Activated effector memory CD4-positive, alpha-beta T cell treated with Interleukin-2 at 50 U/mL for 16 hours (primary cell): ENCODE measurements around the gene ARID2.
A peak's percentile ranks its signal among the peaks of the same experiment; 100 is the strongest.

Experiments
- DNase-seq: peaks from one replicate; pipeline ENCODE4 v3.0.0-alpha.2; 2020

The ARID2 gene

DNA sequence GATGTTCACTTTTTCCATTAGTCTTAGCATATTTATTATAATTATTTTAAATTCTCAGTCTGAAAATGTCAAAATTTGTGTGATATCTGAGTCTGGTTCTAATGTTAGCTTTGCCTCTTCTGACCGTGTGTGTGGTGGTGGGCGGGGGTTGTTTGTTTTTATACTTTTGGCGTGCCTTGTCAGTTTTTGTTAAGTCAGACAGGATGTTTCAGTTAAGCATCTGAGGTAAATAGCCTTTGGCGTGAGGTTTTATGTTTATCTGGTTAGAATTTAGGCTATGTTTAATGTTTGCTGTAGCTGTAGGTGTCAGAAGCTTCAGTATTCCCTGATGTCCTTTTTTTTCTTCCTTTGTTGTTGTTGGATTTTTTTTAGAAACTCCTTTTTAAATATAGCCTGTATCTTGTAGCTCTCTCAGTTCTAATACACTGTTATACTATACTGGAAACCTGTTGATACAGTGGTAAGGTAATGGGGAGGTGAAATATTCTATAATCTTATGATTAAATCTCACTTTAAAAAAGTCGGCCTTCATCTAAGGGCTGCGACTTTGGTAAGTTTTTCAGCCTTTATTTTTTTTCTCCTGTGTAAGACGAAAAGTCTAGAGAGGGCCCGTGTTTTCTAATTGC lies 149.2 kb downstream of the ARID2 start:
- DNase-seq: peak; percentile 26

DNA sequence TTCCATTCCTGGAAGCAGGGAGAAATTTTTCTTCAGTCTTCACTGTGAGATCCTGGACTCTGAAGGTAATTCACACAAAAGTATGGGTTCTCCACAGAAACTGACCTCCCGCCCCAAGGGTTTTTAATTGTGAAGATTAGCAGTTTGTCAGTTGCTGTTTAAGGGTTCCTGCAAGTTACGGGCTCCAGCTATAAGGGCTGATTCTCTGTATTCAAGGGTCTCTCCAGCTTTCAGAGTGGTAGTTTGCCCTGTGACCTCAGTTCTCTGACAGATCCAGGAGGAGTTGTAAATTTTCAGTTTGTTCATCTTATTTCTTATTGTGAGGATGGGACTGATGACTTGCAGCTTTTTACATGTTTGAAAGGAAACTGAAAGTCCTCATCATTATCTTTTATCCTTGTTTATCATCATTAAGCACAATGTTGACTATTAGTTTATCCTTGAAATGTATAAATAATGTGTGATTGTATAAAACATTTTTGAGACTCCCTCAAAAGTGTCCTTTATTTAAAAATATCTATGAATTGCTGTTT lies 149.9 kb downstream of the ARID2 start:
- DNase-seq: no peak

- DNase-seq: no peak
Observed at GRCh38 chr12:45880533-45880932, 151.0 kb downstream of the ARID2 start.

GRCh38 chr12:45883187-45883586 lies 153.7 kb downstream of the ARID2 start:
- no peak for DNase-seq

GRCh38 chr12:45886685-45887084 lies 157.2 kb downstream of the ARID2 start:
- no peak for DNase-seq

DNA sequence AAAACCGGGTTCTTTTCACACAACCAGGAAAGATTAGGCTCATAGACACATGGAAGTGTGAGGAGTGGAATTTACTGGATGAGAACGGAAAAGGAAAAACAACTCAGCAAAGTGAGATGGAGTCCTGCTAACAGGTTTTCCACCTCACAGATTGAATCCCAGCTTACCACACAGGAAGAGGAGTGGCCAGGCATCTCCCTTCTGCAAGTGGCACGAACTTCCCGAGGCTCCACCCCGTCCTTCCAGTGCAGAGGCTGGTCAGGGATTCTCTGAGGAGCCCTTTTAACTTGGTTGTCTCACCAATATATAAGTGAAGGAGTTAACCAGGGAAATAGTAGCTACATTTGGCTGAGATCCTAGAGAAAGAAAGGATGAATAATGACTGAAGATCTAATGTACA lies 158.0 kb downstream of the ARID2 start:
- no peak for DNase-seq

DNA sequence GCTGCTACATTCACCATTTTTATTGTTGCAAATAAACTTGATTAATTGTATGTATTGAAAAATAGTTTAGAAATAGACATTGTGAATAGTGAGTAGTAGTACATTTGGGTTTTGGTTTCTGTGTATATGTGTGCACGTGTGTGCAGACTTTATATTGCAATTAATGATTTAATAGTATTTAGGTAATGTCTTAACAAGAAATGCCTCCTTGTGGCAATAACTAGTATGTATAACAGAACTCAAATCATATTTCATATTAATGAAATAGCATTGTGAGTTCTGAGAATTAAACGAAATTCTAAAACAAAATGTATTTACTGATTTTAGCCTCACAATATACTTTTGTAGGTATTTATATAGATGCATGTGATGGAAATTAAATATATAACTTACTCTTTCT lies 160.8 kb downstream of the ARID2 start:
- DNase-seq: no peak

- DNase-seq: no peak
Observed at GRCh38 chr12:45893240-45893639, 163.7 kb downstream of the ARID2 start.

GRCh38 chr12:45895961-45896360 lies 166.5 kb downstream of the ARID2 start:
- DNase-seq: no peak

- no peak for DNase-seq
Observed at GRCh38 chr12:45898094-45898493, 168.6 kb downstream of the ARID2 start.

DNA sequence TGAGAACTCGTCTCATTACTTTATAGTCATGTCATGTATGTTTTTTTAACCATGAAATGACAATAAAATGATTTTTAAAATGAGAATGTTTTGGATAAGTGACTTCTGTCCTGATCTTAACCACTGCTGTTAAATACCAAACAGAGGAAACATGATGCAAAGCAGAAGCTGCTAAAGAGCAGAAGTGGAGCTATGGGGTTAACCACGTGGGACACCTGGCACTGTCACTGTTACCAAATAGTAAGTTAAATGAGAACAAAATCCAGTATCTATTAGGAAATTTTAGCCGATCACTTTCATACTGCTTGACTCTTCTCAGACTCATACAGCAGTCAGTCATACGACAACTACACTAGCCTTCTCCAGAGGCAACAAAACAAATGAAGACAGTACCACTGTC lies 178.4 kb downstream of the ARID2 start:
- no peak for DNase-seq

DNA sequence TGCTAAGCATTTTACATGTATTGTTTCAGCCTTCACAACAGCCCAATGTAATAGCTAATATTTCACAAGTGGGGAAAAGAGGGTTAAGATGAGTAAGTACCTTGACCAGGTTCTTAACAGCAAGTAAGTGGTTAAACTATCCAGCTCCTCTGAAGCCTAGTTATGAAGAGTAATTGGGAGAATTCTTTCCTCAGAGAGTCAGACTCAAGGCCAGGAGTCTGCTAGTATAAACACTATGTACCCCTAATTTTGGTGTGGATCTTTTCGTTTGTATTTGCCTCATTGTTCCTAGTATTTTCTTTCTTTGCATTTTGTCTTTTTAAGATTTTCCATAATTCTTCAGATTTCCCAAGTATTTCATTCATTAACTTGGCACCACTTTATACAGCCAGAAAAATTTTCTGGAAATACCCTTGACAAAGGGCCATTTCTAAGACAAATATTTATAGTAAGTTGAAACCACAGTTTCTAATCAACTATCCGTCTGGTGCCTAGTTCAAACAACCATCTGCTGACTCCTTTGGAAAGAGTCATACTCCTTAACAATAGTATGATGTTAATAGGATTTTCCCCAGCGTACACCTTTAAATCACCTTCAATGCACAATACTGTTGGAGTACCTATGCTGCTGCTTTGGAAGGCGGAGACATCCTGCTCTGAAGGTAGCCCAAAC lies 179.7 kb downstream of the ARID2 start:
- DNase-seq: no peak

DNA sequence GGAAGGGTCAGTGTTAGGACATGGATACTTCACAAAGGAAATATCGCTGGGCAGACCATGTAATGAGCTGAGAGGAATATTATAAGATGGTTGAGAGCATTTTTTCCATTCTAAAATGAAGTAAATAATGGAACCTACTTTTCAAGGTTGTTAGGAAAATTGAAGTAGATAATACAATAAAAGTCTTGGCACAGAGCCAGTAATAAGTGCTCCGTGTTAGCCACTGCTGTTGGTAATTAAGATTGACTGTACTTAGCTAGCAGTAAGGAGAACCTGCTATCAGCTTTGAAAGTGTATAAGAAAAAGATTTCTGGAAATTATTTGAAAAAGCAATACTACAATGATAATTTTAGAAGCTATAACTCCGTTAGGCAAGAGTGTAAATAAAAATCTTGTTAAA lies 183.3 kb downstream of the ARID2 start:
- no peak for DNase-seq

DNA sequence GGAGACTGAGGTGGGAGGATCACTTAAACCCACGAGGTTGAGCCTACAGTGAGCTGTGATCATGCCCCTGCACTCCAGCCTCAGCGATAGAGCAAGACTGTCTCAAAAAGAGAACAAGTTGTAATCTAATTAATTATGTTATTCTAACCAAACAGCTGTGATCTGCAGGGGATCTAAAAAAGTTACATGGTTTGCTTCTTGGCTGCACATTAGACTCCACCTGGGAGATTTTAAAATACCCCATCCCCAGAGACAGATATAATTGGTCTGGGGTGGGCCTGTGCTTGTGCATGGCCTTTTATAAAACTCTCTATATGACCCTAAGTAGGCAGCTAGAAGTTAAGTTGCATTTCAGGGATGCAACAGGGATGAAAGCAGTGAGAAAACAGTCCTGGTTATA lies 184.1 kb downstream of the ARID2 start:
- no peak for DNase-seq

- no peak for DNase-seq
Observed at GRCh38 chr12:45914090-45914489, 184.6 kb downstream of the ARID2 start.

DNA sequence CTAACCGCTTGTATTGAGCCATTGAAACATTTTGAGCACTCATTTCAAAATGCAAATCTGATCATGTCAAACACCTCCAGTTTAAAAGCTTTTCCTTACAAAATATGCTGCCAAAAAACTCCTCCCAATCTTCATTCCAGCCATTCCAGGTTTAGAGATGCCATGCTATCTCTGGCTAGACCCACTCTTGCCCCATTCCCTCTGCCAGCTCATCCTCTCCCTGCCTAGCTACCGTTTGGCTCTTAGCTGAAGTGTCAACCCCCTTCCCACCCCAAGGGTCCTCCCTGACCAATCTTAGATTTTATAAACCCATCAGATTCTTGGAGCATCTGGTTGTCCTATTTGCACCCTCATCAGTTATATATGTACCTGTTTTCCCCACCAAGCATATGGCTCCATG lies 185.9 kb downstream of the ARID2 start:
- no peak for DNase-seq

DNA sequence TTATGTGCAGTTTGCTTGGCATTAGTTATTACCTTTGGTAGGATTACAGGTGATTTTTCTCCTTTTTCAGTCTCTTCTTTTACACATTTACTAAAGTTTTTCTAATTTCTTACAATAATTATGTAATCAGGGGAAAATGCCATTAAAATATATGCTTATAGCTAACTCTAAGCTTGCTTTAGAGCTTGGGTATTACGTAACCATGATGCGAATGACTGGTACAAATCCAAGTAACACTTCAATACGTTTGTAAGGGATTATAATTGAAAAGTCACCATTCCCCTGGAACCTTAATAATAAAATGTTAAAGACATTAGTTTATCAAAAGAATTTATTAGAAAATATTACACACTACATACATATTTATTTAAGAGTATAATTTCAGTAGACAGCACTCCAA lies 189.3 kb downstream of the ARID2 start:
- DNase-seq: no peak

DNA sequence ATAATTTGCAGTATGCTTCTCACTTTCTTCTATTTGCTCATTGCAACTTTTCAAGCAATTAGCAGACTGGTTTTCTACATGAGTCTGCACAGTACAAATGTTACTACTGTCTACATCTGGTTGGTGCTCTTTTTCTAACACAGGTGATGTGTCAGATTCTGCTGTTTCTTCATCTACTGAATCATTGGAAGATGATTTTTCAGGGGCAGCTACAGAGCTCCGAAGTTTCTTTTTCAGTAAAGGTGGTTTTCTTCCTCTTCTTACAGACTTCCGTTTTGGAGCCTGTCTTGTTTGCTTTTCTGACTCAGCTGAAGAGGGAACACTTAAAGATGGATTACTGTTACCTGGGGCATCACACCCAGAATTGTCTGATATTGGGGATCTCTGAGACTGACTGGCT lies 198.8 kb downstream of the ARID2 start:
- no peak for DNase-seq

GRCh38 chr12:45930369-45930768 lies 200.9 kb downstream of the ARID2 start:
- no peak for DNase-seq

GRCh38 chr12:45933504-45933903 lies 204.0 kb downstream of the ARID2 start:
- DNase-seq: no peak

DNA sequence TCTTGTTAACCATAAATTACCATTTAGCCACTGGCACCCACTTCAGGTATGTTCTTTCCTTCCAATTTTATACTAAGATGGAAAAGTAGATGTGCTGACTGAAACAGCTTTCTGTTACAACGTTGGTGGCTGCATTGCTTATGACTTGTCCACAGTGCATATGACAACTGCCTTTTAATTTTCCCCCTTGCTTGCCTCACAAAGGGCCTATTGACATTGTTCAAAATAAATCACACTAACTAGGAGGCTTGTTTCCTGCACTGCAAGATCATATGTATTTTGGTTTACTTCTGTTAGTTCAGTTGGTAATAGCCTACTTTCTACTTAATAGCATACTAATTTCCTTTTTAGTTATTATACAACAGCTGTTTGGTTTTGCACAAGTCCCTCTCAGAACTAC lies 205.4 kb downstream of the ARID2 start:
- no peak for DNase-seq

DNA sequence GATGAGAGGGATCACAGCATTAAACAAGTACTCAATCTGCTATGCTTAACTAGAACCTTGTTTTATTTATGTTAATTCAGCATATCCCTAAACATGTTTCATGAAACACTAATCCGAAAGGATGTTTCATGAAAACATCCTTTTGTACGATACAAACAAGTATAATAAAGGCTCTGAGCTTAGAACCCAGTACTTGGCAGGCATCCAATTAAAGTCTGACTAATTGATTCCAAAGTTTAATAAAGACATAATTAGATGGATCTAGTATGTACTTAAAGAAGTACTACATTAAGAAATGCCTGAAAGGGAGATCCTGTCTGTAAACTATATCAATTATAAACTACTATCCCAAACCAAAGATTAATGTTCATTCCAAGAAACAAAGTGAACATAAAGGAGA lies 209.1 kb downstream of the ARID2 start:
- no peak for DNase-seq

DNA sequence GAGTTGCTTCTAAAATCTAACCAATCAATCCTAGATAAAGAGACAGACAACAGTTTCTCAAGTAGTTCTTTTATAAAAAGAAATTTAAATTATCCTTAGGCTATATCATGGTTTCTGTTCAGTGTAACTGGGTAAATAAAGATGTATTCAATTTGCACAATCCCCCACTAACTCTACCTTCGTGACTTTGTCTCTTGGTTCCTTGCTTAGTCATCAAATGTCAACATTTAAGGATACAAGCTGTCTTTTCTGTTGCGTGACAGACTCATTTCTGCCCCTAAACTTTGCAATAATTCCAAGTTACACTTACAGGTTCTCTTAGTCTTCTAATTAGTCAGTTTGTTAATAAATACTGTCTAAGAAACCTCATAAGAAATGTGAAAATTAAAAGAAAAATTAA lies 210.3 kb downstream of the ARID2 start:
- DNase-seq: no peak

DNA sequence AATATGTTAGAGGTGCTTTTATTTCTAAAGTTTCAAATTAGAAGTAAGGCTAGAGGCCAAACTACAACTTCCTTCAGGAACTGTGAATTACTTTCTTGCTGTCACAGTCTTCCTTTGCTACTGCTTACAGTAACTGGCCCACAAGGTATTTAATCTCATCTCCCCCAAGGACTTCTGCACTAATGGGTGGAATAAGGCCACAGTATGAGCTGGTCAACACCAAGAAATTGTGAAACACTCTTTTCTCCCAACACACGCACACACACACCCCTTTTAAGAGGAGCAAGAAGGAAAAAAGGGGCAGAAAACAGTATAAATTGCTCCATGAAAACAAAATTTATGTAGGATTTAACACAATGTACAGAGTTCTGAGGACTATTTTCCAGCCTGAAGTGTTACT lies 215.3 kb downstream of the ARID2 start:
- DNase-seq: no peak

- no peak for DNase-seq
Observed at GRCh38 chr12:45946435-45946834, 216.9 kb downstream of the ARID2 start.
